Endothelial cell (in vitro differentiated cells): Measurements from ENCODE around the gene CRACDL. TPM values are rescaled to one million over a fixed set of nuclear protein-coding genes. Genes with fewer than 3 reads are reported as not detected.
"Not testable (repeated sequence)": the region's sequence is repeated elsewhere in the genome, so short reads cannot be mapped to it uniquely, and the experiment has no call there.

Experiments
- DNase-seq: peaks from one replicate; pipeline ENCODE4 v3.0.0; 2021; ENCODE audit warnings: low spot score
- H3K27ac Mint-ChIP-seq: one replicate; pipeline ENCODE4 v1.8.0; 2021; ENCODE audit warnings: mixed read lengths, inconsistent platforms; ENCODE audit not compliant: unreplicated experiment
- H3K27me3 Mint-ChIP-seq: one replicate; pipeline ENCODE4 v1.8.0; 2021; ENCODE audit warnings: mild to moderate bottlenecking, moderate library complexity, mixed read lengths, inconsistent platforms; ENCODE audit not compliant: unreplicated experiment
- H3K36me3 Mint-ChIP-seq: one replicate; pipeline ENCODE4 v1.8.0; 2021; ENCODE audit warnings: mild to moderate bottlenecking, low read depth, mixed read lengths, inconsistent platforms; ENCODE audit not compliant: unreplicated experiment
- H3K4me1 Mint-ChIP-seq: one replicate; pipeline ENCODE4 v1.8.0; 2021; ENCODE audit warnings: mild to moderate bottlenecking, mixed read lengths, inconsistent platforms; ENCODE audit not compliant: unreplicated experiment
- H3K4me3 Mint-ChIP-seq: one replicate; pipeline ENCODE4 v1.8.0; 2021; ENCODE audit warnings: mild to moderate bottlenecking, mixed read lengths, inconsistent platforms; ENCODE audit not compliant: unreplicated experiment
- H3K9me3 Mint-ChIP-seq: one replicate; pipeline ENCODE4 v1.8.0; 2021; ENCODE audit warnings: mixed read lengths, inconsistent platforms; ENCODE audit not compliant: unreplicated experiment
- CTCF ChIP-seq: fragments of 200-600 bp; sonication (generic); IDR thresholded peaks from one replicate; pipeline ENCODE4 v1.5.0; 2021; ENCODE audit warnings: antibody characterized with exemption; ENCODE audit not compliant: unreplicated experiment
- total RNA-seq: library from RNA; stranded (reverse); fragmentation: NEBNext Ultra II Directional; extraction: Animal tissue kit (Norgen Biotek cat#: 25700); gene quantifications from one replicate; pipeline ENCODE4 v1.2.1, GENCODE V29; 2021; ENCODE audit not compliant: unreplicated experiment

The CRACDL gene
- total RNA-seq, 1 donor from 2014 or later = 3.3 TPM

- Mint-ChIP-seq H3K36me3 (no peaks in the 10 kb centered on the region), H3K4me3 (no peak overlapping the region), H3K27ac (no peak overlapping the region), H3K9me3 (no peaks in the 10 kb centered on the region), H3K27me3 (peaks cover 5% of the 10 kb centered on the region), H3K4me1 (no peaks in the 10 kb centered on the region)
- no peak for TF ChIP-seq CTCF
- no peak for DNase-seq
These were observed 54.8 kb downstream of the CRACDL start for GRCh38 chr2:98881153-98881650.

- Mint-ChIP-seq H3K4me1 (no peaks in the 10 kb centered on the region), H3K4me3 (no peak overlapping the region), H3K9me3 (no peaks in the 10 kb centered on the region), H3K36me3 (no peaks in the 10 kb centered on the region), H3K27ac (no peak overlapping the region), H3K27me3 (peaks cover 5% of the 10 kb centered on the region)
- no peak for DNase-seq
- TF ChIP-seq CTCF = no peak
These were observed 55.5 kb downstream of the CRACDL start for GRCh38 chr2:98880266-98881152.

GRCh38 chr2:98877658-98878057, 58.4 kb downstream of the CRACDL start:
- not testable (repeated sequence) for H3K4me1 Mint-ChIP-seq, H3K27me3 Mint-ChIP-seq, DNase-seq, H3K27ac Mint-ChIP-seq, H3K36me3 Mint-ChIP-seq, H3K9me3 Mint-ChIP-seq, H3K4me3 Mint-ChIP-seq

- H3K9me3 Mint-ChIP-seq = no peaks in the 10 kb centered on the region
- H3K27me3 Mint-ChIP-seq = peaks cover 2% of the 10 kb centered on the region
- no peaks in the 10 kb centered on the region for H3K4me1 Mint-ChIP-seq
- no peak overlapping the region for H3K27ac Mint-ChIP-seq
- no peak overlapping the region for H3K4me3 Mint-ChIP-seq
- DNase-seq = no peak
- TF ChIP-seq CTCF = no peak
- H3K36me3 Mint-ChIP-seq = no peaks in the 10 kb centered on the region
These were observed 59.3 kb downstream of the CRACDL start for GRCh38 chr2:98876741-98877140.

GRCh38 chr2:98875746-98876145, 60.3 kb downstream of the CRACDL start:
- TF ChIP-seq CTCF = no peak
- Mint-ChIP-seq H3K4me1 (no peaks in the 10 kb centered on the region), H3K9me3 (no peaks in the 10 kb centered on the region), H3K27ac (no peak overlapping the region), H3K27me3 (peaks cover 2% of the 10 kb centered on the region), H3K36me3 (no peaks in the 10 kb centered on the region), H3K4me3 (no peak overlapping the region)
- no peak for DNase-seq
